Fibroblast of gingiva (primary cell): ENCODE data around the gene FIBCD1.

ENCODE experiments used
- DNase-seq: peaks from one replicate; pipeline ENCODE4 v3.0.0-alpha.2; 2011; ENCODE audit warnings: low read depth

Gene FIBCD1

DNA sequence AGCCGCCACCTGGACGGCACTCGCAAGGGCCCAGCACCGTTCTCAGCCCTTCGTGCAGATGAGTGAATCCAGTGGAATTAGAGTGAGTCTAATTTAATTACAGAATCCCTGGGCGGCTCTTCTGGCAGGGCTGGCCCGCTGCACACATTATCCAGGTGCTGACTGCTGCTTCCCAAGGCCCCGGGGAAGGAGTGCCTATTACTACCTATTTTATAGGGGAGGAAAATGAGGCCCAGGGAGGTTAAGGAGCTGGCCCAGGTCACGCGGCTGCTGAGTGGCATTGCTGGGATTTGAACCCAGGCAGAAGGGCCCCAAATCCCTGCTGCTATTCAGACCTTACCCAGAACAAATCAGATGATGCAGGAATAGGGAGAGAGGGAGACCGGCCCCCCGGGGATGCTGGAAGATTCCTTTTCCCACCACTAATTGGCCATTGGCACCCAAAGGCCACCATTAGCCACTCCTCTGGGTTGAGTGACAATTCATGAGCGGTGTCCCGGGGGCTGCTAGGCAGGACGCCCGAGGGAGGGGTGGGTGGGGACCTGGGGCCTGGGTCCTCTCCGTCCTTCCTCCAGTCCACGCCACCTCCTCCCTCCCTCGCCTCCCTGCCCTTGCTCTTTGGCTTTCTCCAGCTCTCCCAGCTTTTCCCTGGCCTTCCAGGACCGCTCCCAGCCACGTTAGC lies 32.2 kb downstream of the FIBCD1 start:
- no peak for DNase-seq

GRCh38 chr9:130905902-130906734 lies 32.9 kb downstream of the FIBCD1 start:
- DNase-seq = no peak

DNA sequence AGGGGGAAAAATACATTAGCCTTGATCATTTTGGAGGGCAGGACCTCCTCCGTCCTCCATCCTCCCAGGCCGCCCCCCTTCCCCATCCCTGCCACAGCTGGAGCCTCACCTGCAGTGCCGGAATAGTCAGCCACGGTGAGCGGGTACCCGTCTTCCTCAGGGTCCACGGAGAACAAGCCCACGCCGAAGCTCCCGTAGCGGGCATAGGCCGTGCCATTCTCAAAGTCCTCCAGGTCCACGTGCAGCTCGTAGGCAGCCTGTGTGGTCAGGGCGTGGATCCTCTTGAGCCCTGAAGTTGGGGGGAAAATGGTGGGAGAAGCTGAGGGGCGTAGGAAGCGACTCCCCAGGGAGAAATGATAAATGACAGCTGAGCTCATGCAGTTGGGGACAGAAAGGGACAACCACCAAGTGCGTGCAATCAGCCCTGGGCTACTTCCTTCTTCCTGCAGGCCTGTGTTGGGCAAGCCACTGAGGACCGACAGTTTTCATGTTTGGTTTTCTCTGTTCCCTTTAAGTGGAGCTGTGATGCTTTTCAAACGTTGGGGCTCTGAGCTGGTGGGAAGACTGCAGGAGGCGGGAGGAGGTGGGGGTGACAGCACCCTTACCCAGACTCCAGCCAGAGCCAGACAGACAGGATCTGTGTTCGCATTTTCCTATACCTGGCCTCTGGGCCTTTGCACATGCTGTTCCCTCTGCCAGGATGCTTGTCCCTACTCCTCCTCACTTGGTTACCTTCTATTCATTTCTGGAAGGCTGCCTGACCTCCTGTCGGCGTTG lies 33.7 kb downstream of the FIBCD1 start:
- no peak for DNase-seq

- no peak for DNase-seq
Observed at GRCh38 chr9:130904070-130905044, 34.7 kb downstream of the FIBCD1 start.

DNA sequence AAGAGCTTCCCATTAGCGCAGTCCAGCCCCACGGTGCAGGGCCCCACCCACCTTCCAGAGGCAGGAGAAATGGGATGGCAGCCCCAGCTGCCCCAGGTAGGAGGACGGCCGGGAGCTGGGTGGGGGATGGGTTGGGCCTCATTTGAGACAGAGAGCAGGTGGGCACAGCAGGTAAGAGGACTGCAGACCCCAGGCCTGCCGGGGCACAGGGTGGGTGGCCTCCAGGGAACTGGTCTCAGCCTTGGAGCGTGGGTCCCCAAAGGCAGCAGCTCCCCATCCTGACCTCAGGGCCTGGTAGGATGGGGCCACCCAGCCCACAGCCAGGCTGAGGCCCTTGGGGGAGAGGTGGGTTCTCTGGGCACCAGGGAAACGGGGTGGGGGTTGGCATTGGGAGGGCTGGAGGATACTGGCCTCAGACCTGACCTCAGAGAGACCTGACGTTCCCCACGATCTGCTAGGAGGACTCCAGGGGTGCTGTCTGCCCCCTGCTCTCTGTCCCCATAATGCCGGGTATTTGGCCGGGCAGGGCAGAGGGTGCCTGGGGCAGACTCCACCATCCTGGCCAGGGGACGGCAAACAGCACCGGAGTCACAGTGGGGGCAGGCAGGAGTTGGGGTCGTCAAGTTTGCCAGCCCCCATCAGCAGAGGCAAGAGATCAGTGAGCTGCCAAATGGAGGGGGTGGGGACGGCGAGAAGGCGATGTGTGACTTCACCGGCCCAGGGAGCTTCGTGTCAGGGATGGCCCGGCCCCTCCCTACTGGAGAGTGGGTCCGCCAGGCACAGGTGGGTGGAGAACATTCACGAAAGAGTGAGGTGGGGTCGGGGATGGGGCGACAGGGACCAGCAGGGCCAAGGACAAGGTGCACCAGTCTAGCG lies 35.6 kb downstream of the FIBCD1 start:
- no peak for DNase-seq

DNA sequence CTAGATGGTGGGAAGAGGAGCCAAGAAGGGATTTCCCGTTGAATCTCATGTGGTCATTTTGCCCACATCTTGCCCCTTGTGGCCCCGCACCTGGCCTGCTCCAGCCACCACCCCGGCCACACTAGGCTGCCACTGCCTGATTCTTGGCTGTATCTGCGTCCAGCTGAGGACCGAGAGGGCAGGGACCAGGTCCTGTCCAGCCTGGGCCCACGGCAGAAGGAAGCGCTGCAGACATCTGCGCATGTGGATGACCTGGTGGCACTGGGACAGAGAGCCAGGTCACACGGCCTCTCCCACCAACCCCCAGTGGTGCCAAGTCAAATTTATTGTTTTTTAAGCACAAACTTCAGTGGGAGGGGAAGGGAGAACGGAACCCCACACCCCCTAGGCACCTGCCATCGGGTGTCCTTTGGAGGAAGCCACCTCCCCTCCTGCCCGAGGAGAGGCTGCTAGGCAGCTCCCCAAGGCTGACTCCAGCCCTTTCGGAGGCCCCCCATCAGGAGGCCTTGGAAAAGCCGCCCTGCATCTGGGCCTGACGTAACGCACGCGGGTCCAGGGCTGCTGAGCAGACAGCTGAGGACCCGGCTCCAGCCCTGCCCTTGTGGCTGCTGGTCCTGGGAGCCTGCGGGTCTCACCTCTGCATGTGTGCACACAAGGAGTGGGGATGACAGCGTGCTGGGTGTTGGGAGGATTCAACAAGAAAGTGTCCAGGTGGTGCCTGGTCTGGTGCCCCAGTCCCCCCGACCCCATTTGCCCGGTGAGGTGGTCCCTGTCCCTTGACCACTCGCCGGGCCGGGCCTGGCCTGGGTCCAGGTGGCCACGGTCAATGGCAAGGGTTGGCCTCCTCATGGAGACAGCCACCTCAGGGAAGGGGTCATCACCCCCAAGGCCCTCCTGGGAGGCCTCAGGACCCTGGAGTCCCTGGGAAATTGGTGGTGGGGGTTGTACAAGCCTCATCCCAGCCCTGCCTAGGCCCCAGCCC lies 36.6 kb downstream of the FIBCD1 start:
- DNase-seq = no peak

DNA sequence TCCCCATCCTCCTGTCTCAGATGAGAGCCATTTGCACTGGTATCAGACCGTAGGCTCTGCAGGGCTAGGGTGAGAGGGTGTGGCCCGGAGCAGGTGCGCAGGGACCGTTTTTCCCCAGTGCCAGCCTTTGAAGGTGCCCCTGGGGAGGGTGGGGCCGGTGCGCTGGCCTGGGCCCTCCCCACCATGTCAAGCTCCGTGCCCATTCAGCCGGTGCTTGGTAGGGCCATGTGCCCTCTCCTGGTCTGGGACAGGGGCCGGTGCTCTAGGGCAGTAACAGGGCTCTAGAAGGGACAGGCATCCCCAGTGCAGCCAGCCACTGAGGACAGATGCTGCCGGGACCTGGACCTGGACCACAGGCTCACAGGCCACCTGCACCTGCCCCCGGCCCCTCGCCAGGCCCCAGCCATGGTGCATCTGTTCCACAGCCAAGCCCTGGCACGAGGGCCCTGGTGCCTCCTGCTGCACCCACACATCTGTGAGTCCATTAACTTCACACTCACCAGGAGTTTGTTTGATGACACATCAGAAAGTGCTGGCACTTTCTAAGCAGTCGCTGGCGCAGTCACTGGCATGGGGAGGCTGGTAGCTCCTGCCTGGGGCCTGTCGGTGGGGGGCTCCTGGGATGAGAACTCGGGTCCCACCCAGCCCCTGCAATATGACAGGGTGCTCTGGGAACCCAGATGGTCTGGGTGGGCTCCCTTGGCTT lies 37.4 kb downstream of the FIBCD1 start:
- DNase-seq = no peak

DNA sequence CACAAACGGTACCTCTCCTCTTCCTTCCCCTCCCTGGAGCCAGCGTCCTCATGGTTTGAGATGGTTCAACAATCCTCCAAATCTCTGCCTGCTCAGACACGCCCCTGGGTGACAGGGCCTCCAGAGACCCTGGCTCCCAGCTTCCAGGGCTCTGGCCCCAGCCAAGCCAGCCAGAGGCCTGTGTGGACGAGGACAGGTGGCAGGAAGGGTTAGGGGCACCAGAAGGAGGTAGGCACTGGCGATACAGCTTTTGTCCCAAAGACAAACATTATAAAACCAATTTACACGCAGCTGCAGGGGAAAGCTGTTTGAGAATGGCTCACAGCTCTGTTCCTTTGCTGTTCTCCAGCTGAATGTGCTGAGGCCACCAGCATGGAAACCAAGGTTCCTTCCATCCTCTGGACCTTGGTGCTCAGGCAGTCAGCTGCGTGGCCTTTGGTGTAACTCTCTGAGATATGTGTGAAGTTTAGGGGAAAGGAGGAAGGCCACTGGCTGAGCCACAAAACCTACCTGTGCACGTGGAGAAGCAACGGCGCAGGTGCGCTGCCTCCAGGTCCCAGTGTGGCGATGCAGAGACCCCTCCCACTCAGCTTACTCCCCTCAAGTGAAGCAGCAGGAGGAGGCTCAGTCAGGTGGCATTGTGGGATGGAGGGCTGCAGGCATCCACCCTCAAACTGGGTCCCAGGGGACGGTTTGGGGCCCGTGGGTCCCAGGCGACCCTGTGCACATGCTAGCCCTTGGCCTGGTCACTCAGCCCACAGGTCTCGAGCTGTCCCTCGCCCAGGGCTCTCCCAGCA lies 38.1 kb downstream of the FIBCD1 start:
- DNase-seq = no peak

- no peak for DNase-seq
Observed at GRCh38 chr9:130899051-130899748, 39.8 kb downstream of the FIBCD1 start.

DNA sequence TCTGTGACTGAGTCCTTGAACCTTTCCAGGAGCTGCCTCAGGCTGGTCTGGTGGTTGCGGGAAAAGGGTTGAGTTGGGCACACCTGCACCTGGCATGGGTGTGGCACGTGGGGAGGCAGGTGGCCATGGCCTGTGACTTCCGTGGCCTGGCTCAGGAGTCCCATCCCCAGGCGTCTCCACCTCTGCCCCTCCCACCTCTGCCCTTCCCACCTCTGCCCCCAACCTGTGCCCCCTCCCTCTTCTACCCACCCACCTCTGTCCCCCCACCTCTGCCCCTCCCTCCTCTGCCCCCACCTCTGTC lies 40.5 kb downstream of the FIBCD1 start:
- no peak for DNase-seq

DNA sequence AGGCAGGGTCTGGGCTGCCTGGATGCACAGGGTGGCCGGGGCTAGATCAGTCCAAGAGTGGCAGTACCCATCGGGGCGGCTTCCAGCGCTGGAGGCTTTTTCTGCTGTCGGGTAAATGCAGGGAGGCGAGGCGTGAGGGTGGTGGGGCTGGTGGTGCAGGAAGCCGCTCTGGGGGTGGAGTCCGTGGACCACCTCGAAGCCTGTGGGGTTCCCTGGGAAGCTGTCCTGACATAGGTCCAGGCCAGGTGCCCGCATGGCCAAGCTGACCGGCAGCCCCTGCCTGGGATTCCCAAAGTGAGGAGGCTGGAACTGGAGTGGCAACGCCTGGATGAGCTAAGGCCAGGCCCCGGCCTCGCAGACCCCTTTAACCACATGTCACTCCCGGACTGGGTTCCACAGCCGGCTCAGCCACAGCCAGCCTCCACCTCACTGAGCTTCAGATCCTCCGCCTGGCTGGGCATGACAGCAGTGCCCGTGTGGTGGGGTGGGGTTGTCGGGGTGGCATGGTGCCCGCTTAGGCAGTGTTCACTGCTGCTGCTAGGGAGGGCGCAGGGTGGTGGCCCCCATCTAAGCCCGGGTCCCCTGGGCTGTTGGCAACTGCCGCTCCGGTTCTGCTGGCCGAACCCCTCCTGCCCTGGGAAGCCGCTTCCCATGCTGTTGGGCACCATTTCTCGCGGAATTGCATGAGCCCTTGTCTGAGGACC lies 41.0 kb downstream of the FIBCD1 start:
- no peak for DNase-seq

DNA sequence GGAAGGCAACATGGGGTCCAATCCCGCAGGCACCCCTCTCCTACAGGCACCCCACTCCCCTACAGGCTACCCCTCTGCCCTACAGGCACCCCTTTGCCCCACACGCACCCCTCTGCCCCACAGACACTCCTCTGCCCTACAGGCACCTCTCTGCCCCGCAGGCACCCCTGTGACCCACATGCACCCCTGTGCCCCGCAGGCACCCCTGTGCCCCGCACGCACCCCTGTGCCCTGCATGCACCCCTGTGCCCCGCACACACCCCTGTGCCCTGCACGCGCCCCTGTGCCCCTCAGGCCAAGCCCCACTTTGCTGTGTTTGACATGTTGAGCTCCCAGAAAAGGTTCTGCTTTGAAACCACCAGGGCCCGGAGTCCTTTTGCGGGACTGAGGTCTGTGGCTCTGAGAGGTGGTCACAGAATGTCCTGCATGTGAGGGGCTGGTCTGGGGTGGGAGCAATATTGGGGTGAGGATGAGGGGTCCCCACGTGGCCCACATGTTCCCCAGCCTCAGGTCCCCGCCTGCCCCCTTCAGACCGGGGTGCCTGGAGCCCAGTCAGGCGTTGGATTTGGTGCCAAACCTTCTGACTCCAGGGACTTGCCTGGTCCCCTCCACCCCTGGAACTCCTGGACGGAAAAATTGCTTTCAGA lies 41.8 kb downstream of the FIBCD1 start:
- DNase-seq = no peak

GRCh38 chr9:130896233-130897014 lies 42.6 kb downstream of the FIBCD1 start, which contains the start of gene QRFP:
TSS of gene QRFP (minus strand) at chr9:130896812. CDS start at chr9:130893838, 2,974 bp downstream.
- no peak for DNase-seq

GRCh38 chr9:130895481-130896232 lies 43.4 kb downstream of the FIBCD1 start:
- no peak for DNase-seq

GRCh38 chr9:130895038-130895437 lies 44.0 kb downstream of the FIBCD1 start:
- DNase-seq = no peak
